HepG2 (cell line): ENCODE results near the gene ZNF264. TPM values are rescaled to one million over a fixed set of nuclear protein-coding genes. Genes with fewer than 3 reads are reported as not detected.

Experiments
- ATF7 ChIP-seq, 2 experiments: fragments of 450-650 bp in 1 of 2; sonication (generic) in 1 of 2; formaldehyde crosslinking in 1 of 2; IDR thresholded peaks; 2 replicates each; pipeline versions ENCODE4 v1.4.0 to v1.6.1; 2016 to 2020; ENCODE audit warnings: antibody characterized with exemption in 1 of 2, mild to moderate bottlenecking in 1 of 2, missing genetic modification reagents in 1 of 2
- GFI1 ChIP-seq: sonication (generic); formaldehyde crosslinking; IDR thresholded peaks from 2 replicates; pipeline ENCODE4 v1.5.0; 2020; ENCODE audit warnings: missing genetic modification reagents, mild to moderate bottlenecking, borderline replicate concordance
- MTA3 ChIP-seq: sonication (generic); formaldehyde crosslinking; IDR thresholded peaks from 2 replicates; pipeline ENCODE4 v1.4.0; 2020; ENCODE audit warnings: missing genetic modification reagents
- POLR2A ChIP-seq, 2 experiments: IDR thresholded peaks; 2 replicates each; pipeline ENCODE4 v1.6.1; 2011; ENCODE audit warnings: low read depth in 2 of 2, low read length in 2 of 2, mild to moderate bottlenecking in 1 of 2, moderate library complexity in 1 of 2; ENCODE audit not compliant: insufficient read depth in 1 of 2
- RORA ChIP-seq: sonication (generic); formaldehyde crosslinking; IDR thresholded peaks from 2 replicates; pipeline ENCODE4 v1.5.0; 2020; ENCODE audit warnings: mild to moderate bottlenecking, missing genetic modification reagents, moderate library complexity
- SMAD3 ChIP-seq: sonication (generic); formaldehyde crosslinking; IDR thresholded peaks from 2 replicates; pipeline ENCODE4 v1.4.0; 2020; ENCODE audit warnings: missing genetic modification reagents
- ZNF260 ChIP-seq: sonication (generic); formaldehyde crosslinking; IDR thresholded peaks from 2 replicates; pipeline ENCODE4 v1.4.0; 2020; ENCODE audit warnings: missing genetic modification reagents, low read depth, mild to moderate bottlenecking, borderline replicate concordance
- ZNF33B ChIP-seq: sonication (generic); formaldehyde crosslinking; IDR thresholded peaks from 2 replicates; pipeline ENCODE4 v1.5.1; 2020; ENCODE audit warnings: mild to moderate bottlenecking, missing genetic modification reagents
- ZNF468 ChIP-seq: sonication (generic); formaldehyde crosslinking; IDR thresholded peaks from 2 replicates; pipeline ENCODE4 v1.8.0; 2022; ENCODE audit warnings: mild to moderate bottlenecking, moderate library complexity, missing genetic modification reagents
- ZNF619 ChIP-seq: sonication (generic); formaldehyde crosslinking; IDR thresholded peaks from 2 replicates; pipeline ENCODE4 v1.4.0; 2020; ENCODE audit warnings: mild to moderate bottlenecking, missing genetic modification reagents
- ZNF709 ChIP-seq: sonication (generic); formaldehyde crosslinking; IDR thresholded peaks from 2 replicates; pipeline ENCODE4 v1.5.0; 2020; ENCODE audit warnings: mild to moderate bottlenecking, missing genetic modification reagents
- ZNF737 ChIP-seq: sonication (generic); formaldehyde crosslinking; IDR thresholded peaks from 2 replicates; pipeline ENCODE4 v1.5.0; 2020; ENCODE audit warnings: missing genetic modification reagents, mild to moderate bottlenecking, borderline replicate concordance
- polyA plus RNA-seq, 8 experiments: library from polyadenylated mRNA; depleted of rRNA in 3 of 8; stranded (reverse) in 7 of 8; unstranded in 1 of 8; fragments of >200 nt; fragmentation: Illumina TruSeq in 4 of 8; extraction: Trizol in 4 of 8; gene quantifications; 2 replicates each; pipeline versions ENCODE4 v1.2.1 to v1.2.3, GENCODE V29; 2011 to 2016; ENCODE audit warnings: low read depth in 4 of 8, missing spikeins in 1 of 8, mixed read lengths in 1 of 8; ENCODE audit not compliant: insufficient read depth in 1 of 8
- total RNA-seq, 5 experiments: library from RNA; depleted of rRNA; stranded (reverse); fragments of >200 nt; fragmentation: Illumina TruSeq; extraction: Trizol; gene quantifications; 2 replicates each; pipeline ENCODE4 v1.2.3, GENCODE V29; 2016; ENCODE audit warnings: low read depth in 1 of 5
- TF ChIP-seq, protein P1 (sequence below): sonication (generic); formaldehyde crosslinking; IDR thresholded peaks from 2 replicates; pipeline ENCODE4 v1.8.1; 2022; ENCODE audit warnings: mild to moderate bottlenecking, missing genetic modification reagents
- TF ChIP-seq, protein P2 (sequence below): sonication (generic); formaldehyde crosslinking; IDR thresholded peaks from 2 replicates; pipeline ENCODE4 v1.4.0; 2020; ENCODE audit warnings: mild to moderate bottlenecking, missing genetic modification reagents
- TF ChIP-seq, protein P3 (sequence below), 2 experiments: IDR thresholded peaks; 2 replicates each; pipeline ENCODE4 v1.6.1; 2011 to 2012; ENCODE audit warnings: low read length in 2 of 2, borderline replicate concordance in 1 of 2, low read depth in 1 of 2, mild to moderate bottlenecking in 1 of 2, moderate library complexity in 1 of 2
- TF ChIP-seq, protein P4 (sequence below): sonication (generic); formaldehyde crosslinking; IDR thresholded peaks from 2 replicates; pipeline ENCODE4 v1.4.0; 2020; ENCODE audit warnings: mild to moderate bottlenecking, low read depth, missing genetic modification reagents
- TF ChIP-seq, protein P5 (sequence below): sonication (generic); formaldehyde crosslinking; IDR thresholded peaks from 2 replicates; pipeline ENCODE4 v1.5.1; 2020; ENCODE audit warnings: missing genetic modification reagents, mild to moderate bottlenecking, borderline replicate concordance

The ZNF264 gene
- total and polyA plus RNA-seq, 2 of the 13 experiments (the other 11 are each of a cell fraction or from before 2014, with no cell fraction given): 3.5 to 17.6 TPM

DNA sequence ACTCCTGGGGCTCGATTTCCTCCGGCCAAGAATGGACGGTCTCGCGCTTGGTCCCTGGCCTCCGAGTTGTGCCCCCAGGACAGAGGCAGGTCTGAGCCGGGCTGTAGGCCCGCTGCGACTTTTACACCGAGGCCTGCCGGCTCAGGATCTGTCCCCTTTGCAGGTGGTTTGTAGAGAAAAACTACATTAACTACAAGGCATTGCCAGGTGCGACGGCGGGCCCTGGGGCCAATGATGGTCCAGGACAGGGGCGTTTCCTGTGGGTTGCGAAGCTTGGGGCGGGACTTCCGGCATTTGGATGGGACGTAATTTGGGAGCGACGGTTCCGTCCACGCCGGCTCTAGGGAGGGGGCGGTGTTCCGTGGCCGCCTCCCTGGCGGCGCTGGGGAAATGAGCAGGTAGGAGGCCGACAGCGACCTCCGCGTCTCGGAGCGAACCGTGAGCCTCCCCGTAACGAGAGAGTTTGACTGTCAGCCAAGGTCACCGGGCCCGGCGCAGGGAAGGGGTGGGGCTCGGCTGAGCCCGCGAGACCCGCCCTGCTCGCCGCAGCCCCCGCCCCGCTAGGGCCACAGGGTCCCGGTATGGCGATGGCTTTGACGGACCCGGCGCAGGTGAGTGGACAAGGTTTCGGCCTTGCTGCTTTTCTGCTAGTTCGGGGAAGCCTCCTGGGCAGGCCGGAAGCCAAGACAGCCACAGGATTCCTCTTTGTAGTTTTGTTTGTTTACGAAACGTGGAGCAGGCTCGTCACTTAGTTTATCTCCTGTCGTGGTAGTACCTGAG is 49.2 kb downstream of the ZNF264 start, which contains the start of gene ZNF805 (continued):
- TF ChIP-seq ZNF260 (CRISPR knock-in tag) (no peak), ZNF468 (CRISPR knock-in tag) (no peak), ZNF737 (CRISPR knock-in tag) (no peak), SMAD3 (CRISPR knock-in tag) (peak; percentile 68), ATF7 (IDR thresholded peaks at IDR 0.05) (no peak), ATF7 (CRISPR knock-in tag; IDR thresholded peaks at IDR 0.05) (no peak), ZNF33B (CRISPR knock-in tag) (peak; percentile 42; the same call in 1 of the 2 replicates), POLR2A (IDR thresholded peaks at IDR 0.05; ENCODE audit: insufficient read depth in 1 of 2, low read depth in 2 of 2, low read length in 2 of 2) (peak; percentile 68 to 76; a peak in 3 of 4 replicates), RORA (CRISPR knock-in tag) (no peak), ZNF709 (peak; percentile 89), MTA3 (CRISPR knock-in tag) (no peak; the same call in 1 of the 2 replicates), GFI1 (no peak), ZNF619 (CRISPR knock-in tag) (no peak; the same call in 1 of the 2 replicates)
- TF ChIP-seq, protein P1, sequence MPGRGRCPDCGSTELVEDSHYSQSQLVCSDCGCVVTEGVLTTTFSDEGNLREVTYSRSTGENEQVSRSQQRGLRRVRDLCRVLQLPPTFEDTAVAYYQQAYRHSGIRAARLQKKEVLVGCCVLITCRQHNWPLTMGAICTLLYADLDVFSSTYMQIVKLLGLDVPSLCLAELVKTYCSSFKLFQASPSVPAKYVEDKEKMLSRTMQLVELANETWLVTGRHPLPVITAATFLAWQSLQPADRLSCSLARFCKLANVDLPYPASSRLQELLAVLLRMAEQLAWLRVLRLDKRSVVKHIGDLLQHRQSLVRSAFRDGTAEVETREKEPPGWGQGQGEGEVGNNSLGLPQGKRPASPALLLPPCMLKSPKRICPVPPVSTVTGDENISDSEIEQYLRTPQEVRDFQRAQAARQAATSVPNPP (CRISPR knock-in tag): peak; percentile 42; the same call in 1 of the 2 replicates
- TF ChIP-seq, protein P2, sequence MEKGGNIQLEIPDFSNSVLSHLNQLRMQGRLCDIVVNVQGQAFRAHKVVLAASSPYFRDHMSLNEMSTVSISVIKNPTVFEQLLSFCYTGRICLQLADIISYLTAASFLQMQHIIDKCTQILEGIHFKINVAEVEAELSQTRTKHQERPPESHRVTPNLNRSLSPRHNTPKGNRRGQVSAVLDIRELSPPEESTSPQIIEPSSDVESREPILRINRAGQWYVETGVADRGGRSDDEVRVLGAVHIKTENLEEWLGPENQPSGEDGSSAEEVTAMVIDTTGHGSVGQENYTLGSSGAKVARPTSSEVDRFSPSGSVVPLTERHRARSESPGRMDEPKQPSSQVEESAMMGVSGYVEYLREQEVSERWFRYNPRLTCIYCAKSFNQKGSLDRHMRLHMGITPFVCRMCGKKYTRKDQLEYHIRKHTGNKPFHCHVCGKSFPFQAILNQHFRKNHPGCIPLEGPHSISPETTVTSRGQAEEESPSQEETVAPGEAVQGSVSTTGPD (CRISPR knock-in tag): no peak
- TF ChIP-seq, protein P3, sequence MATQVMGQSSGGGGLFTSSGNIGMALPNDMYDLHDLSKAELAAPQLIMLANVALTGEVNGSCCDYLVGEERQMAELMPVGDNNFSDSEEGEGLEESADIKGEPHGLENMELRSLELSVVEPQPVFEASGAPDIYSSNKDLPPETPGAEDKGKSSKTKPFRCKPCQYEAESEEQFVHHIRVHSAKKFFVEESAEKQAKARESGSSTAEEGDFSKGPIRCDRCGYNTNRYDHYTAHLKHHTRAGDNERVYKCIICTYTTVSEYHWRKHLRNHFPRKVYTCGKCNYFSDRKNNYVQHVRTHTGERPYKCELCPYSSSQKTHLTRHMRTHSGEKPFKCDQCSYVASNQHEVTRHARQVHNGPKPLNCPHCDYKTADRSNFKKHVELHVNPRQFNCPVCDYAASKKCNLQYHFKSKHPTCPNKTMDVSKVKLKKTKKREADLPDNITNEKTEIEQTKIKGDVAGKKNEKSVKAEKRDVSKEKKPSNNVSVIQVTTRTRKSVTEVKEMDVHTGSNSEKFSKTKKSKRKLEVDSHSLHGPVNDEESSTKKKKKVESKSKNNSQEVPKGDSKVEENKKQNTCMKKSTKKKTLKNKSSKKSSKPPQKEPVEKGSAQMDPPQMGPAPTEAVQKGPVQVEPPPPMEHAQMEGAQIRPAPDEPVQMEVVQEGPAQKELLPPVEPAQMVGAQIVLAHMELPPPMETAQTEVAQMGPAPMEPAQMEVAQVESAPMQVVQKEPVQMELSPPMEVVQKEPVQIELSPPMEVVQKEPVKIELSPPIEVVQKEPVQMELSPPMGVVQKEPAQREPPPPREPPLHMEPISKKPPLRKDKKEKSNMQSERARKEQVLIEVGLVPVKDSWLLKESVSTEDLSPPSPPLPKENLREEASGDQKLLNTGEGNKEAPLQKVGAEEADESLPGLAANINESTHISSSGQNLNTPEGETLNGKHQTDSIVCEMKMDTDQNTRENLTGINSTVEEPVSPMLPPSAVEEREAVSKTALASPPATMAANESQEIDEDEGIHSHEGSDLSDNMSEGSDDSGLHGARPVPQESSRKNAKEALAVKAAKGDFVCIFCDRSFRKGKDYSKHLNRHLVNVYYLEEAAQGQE (IDR thresholded peaks at IDR 0.05; ENCODE audit: borderline replicate concordance in 1 of 2, low read depth in 1 of 2, low read length in 2 of 2): 0 out of 4 replicates have a peak, but pooled peaks of 1 of the 2 experiments have one; percentile 10
- TF ChIP-seq, protein P4, sequence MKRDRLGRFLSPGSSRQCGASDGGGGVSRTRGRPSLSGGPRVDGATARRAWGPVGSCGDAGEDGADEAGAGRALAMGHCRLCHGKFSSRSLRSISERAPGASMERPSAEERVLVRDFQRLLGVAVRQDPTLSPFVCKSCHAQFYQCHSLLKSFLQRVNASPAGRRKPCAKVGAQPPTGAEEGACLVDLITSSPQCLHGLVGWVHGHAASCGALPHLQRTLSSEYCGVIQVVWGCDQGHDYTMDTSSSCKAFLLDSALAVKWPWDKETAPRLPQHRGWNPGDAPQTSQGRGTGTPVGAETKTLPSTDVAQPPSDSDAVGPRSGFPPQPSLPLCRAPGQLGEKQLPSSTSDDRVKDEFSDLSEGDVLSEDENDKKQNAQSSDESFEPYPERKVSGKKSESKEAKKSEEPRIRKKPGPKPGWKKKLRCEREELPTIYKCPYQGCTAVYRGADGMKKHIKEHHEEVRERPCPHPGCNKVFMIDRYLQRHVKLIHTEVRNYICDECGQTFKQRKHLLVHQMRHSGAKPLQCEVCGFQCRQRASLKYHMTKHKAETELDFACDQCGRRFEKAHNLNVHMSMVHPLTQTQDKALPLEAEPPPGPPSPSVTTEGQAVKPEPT (CRISPR knock-in tag): 0 out of 2 replicates have a peak, but pooled peaks have one; percentile 40
- TF ChIP-seq, protein P5, sequence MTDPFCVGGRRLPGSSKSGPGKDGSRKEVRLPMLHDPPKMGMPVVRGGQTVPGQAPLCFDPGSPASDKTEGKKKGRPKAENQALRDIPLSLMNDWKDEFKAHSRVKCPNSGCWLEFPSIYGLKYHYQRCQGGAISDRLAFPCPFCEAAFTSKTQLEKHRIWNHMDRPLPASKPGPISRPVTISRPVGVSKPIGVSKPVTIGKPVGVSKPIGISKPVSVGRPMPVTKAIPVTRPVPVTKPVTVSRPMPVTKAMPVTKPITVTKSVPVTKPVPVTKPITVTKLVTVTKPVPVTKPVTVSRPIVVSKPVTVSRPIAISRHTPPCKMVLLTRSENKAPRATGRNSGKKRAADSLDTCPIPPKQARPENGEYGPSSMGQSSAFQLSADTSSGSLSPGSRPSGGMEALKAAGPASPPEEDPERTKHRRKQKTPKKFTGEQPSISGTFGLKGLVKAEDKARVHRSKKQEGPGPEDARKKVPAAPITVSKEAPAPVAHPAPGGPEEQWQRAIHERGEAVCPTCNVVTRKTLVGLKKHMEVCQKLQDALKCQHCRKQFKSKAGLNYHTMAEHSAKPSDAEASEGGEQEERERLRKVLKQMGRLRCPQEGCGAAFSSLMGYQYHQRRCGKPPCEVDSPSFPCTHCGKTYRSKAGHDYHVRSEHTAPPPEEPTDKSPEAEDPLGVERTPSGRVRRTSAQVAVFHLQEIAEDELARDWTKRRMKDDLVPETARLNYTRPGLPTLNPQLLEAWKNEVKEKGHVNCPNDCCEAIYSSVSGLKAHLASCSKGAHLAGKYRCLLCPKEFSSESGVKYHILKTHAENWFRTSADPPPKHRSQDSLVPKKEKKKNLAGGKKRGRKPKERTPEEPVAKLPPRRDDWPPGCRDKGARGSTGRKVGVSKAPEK (CRISPR knock-in tag): no peak
